Measurements from ENCODE around the gene RAB38.

- TF ChIP-seq CTCF (IDR thresholded peaks at IDR 0.05) (no peak), NFYB (CRISPR knock-in tag; conservative IDR thresholded peaks at IDR 0.05; ENCODE audit: low read depth) (no peak), TEAD4 (CRISPR knock-in tag; IDR thresholded peaks at IDR 0.05) (no peak)
Observed at GRCh38 chr11:88104408-88104807, 70.8 kb downstream of the RAB38 start.

Measured in WTC11 (cell line).